C4-2B (cell line): Measurements from ENCODE around the gene SLCO3A1.

Experiments used
- CTCF ChIP-seq: fragments of 450-650 bp; conservative IDR thresholded peaks from 2 replicates; pipeline ENCODE4 v1.5.1; 2017; ENCODE audit warnings: mild to moderate bottlenecking
- ZFX ChIP-seq: fragments of 450-650 bp; IDR thresholded peaks from 2 replicates; pipeline ENCODE4 v1.6.1; 2017

GRCh38 chr15:91989821-91990220 lies 136.3 kb downstream of the SLCO3A1 start:
- no peak for TF ChIP-seq CTCF
- TF ChIP-seq ZFX, result no peak
